HG03565 (cell line): ENCODE data around the gene CEP89.
"Not testable (repeated sequence)": the region's sequence is repeated elsewhere in the genome, so short reads cannot be mapped to it uniquely, and the experiment has no call there.

Source experiments
- ATAC-seq: cut with Tn5 transposase; IDR thresholded peaks from one replicate; pipeline ENCODE4 v1.9.1; 2021; ENCODE audit warnings: mild to moderate bottlenecking, moderate library complexity; ENCODE audit not compliant: unreplicated experiment

CEP89 gene

GRCh38 chr19:32848035-32848434 lies 123.7 kb downstream of the CEP89 start:
- not testable (repeated sequence) for ATAC-seq

DNA sequence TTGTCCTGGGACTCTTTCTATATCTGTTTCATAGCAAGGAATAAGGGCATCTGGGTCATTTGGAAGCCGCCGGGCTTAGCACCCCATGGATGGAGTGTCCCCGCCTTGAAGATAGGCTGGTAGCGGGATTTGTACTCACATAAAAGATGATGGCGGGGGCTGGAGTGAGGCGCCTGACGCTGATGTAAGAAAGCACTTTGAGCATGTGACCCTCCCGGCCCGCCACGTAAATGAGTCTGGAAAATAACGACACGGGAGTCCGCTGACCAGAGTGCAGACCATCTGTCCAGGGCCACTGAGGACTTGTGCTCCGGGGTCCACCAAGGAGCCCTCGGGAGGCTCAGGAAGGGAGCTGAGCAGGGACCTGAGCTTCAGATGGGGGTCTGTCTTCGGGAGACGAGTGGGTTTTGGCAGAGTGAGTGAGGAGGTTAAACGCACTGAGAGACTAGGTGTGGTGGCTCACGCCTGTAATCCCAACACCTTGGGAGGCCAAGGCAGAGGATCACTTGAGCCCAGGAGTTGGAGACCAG lies 128.0 kb downstream of the CEP89 start:
- ATAC-seq, result no peak

GRCh38 chr19:32842061-32842460 lies 129.7 kb downstream of the CEP89 start:
- no peak for ATAC-seq

GRCh38 chr19:32837531-32837930 lies 134.2 kb downstream of the CEP89 start:
- no peak for ATAC-seq

DNA sequence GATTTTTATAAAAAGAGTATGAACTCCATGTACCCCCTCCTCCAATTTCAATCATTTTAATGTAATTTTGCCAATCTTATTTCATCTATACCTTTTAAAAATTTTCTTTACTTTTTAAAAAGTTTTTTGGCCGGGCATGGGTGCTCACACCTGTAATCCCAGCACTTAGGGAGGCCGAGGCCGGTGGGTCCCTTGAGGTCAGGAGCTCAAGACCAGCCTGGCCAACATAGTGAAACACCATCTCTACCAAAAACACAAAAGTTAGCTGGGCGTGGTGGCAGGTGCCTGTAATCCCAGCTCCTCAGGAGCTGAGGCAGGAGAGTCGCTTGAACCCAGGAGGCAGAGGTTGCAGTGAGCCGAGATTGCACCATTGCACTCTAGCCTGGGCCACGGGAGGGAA lies 138.4 kb downstream of the CEP89 start:
- ATAC-seq, result not testable (repeated sequence)

GRCh38 chr19:32832825-32833224 lies 138.9 kb downstream of the CEP89 start:
- not testable (repeated sequence) for ATAC-seq

GRCh38 chr19:32832094-32832493 lies 139.7 kb downstream of the CEP89 start:
- ATAC-seq, result not testable (repeated sequence)

DNA sequence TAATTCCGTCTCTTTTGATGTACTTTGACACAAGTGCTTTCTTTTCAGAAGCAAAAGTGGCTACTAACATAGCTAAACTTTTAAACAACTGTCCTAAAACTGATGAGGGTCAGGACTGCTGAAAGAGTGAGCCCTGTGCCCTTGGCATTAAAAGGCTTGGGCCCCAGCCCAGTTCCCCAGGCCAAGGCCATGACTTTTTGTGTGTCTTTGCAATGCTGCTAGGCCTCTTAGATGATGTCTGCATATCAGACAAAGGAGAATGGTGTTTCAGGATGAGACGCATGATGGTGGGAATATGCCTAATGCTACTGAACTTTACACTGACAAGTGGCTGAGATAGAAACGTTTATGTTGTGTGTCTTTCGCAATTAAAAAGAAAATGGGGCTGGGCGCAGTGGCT lies 140.1 kb downstream of the CEP89 start:
- no peak for ATAC-seq

GRCh38 chr19:32830231-32831014 lies 141.3 kb downstream of the CEP89 start:
- no peak for ATAC-seq

- no peak for ATAC-seq
Observed at GRCh38 chr19:32829345-32829896, 142.3 kb downstream of the CEP89 start.

- no peak for ATAC-seq
Observed at GRCh38 chr19:32828643-32829344, 143.0 kb downstream of the CEP89 start.

GRCh38 chr19:32828139-32828538 lies 143.6 kb downstream of the CEP89 start:
- no peak for ATAC-seq
